ENCODE measurements around the gene APRT.
A peak's percentile ranks its signal among the peaks of the same experiment; 100 is the strongest.

- TF ChIP-seq CTCF (IDR thresholded peaks at IDR 0.05) (peak in 1 of 3 experiments; percentile 13), EP300 (IDR thresholded peaks at IDR 0.05) (no peak)
Measured at GRCh38 chr16:88768071-88768783, 43.5 kb downstream of the APRT start.

Data from esophagus muscularis mucosa (tissue), 3 donors.